Pancreas (tissue), 10 donors: ENCODE data around the gene BTBD9. TPM values are rescaled to one million over a fixed set of nuclear protein-coding genes. Genes with fewer than 3 reads are reported as not detected.

ENCODE experiments used
- ATAC-seq, 4 donors: fragments of 200-7000 bp; cut with Tn5 transposase; one replicate each; pipeline versions ENCODE4 v1.8.0 to v1.9.1; 2020; ENCODE audit warnings: mild to moderate bottlenecking in 4 of 4, moderate library complexity in 4 of 4
- DNase-seq, 6 donors: peaks; one replicate each; pipeline ENCODE4 v3.0.0-alpha.2; 2020
- FAIRE-seq: peaks from 2 replicates; lab custom pipeline; 2012; peaks lifted over from hg19 to GRCh38; lab: Jason Lieb, UNC
- H3K27ac ChIP-seq, 4 donors: fragments of 200-600 bp; sonication (generic); 1 replicate in 3 of 4; 2 replicates in 1 of 4; pipeline versions ENCODE4 v1.5.0 to v1.8.0; 2020
- H3K27me3 ChIP-seq, 4 donors: fragments of 200-600 bp; one replicate each; pipeline ENCODE4 v1.8.0; 2021
- H3K36me3 ChIP-seq, 3 donors: fragments of 200-600 bp; sonication (generic) in 1 of 3; one replicate each; pipeline versions ENCODE4 v1.5.0 to v1.8.0; 2020 to 2021
- H3K4me1 ChIP-seq, 3 donors: fragments of 200-600 bp; one replicate each; pipeline ENCODE4 v1.8.0; 2021
- H3K4me3 ChIP-seq, 4 donors: fragments of 200-600 bp; sonication (generic) in 2 of 4; one replicate each; pipeline versions ENCODE4 v1.5.0 to v1.8.0; 2020 to 2021
- H3K9me3 ChIP-seq, 4 donors: fragments of 200-600 bp; one replicate each; pipeline ENCODE4 v1.8.0; 2021
- WGBS, 2 donors: extraction: QIAGEN DNeasy Blood & Tissue Kit; methylation state at CpG; one replicate each; pipeline ENCODE4 v1.1.7; 2013; 5-methylcytosine and 5-hydroxymethylcytosine counted together
- intact Hi-C, 3 donors: fragments of 100-400 bp; cut with DNase I; formaldehyde crosslinking; loops; one replicate each; pipeline versions ENCODE4 v1.11.1 to v1.14.2; 2022
- polyA plus RNA-seq, 2 donors: library from polyadenylated mRNA; stranded (reverse); fragments of 200-250 nt; gene quantifications; one replicate each; pipeline ENCODE4 v1.2.3, GENCODE V29; 2013
- total RNA-seq, 6 donors: library from RNA; stranded (reverse); fragmentation: NEBNext Ultra II Directional in 4 of 6; extraction: Animal tissue kit (Norgen Biotek cat#: 25700) in 4 of 6; gene quantifications; one replicate each; pipeline versions ENCODE4 v1.2.1 to v1.2.4, GENCODE V29; 2021 to 2023
- TF ChIP-seq, protein P1 (sequence below), 4 donors: fragments of 200-600 bp; sonication (generic) in 3 of 4; IDR thresholded peaks; one replicate each; pipeline versions ENCODE4 v1.5.0 to v1.8.0; 2021; ENCODE audit warnings: antibody characterized with exemption in 4 of 4
- donor health status: healthy with polysubstance abuse.
- donor health status: DM: no; HTN: no; CAD: no; lungs with moderate emphysema.
- donor health status: DM: no; HTN: no; CAD: no.
- donor health status: control.
- donor health status: control.
- donor health status: Bipolar disorder and iron deficiency.
- donor health status: DM: yes; HTN: yes; CAD: no.
- donor health status: DM: no; HTN: no; CAD: no.
- donor health status: DM: no; HTN: no; CAD: no.
- donor health status: DM: yes; HTN: yes; CAD: no.

Gene BTBD9
- total and polyA plus RNA-seq, 8 donors: 2.2 to 11.0 (median 7.1) TPM

DNA sequence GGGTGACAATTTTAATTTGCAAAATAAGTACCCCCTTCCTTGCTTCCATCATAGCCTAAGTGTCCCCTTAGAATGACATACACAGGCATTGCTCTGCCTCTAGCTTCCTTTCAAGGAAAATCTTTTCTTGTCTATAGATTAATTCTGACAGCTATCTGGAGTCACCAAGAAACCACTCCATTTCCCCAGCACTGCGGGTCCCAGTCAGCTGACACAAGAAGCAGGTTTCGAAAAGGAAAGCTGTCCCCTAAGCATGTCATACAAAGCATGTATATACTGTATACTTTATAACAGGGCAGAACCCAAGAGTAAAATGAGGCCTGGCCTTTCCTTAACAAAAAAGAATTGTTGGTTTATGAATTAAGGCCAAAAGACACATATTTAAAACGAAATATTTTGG is 273.5 kb downstream of the BTBD9 start:
- DNase-seq: no peak
- ATAC-seq: no peak

DNA sequence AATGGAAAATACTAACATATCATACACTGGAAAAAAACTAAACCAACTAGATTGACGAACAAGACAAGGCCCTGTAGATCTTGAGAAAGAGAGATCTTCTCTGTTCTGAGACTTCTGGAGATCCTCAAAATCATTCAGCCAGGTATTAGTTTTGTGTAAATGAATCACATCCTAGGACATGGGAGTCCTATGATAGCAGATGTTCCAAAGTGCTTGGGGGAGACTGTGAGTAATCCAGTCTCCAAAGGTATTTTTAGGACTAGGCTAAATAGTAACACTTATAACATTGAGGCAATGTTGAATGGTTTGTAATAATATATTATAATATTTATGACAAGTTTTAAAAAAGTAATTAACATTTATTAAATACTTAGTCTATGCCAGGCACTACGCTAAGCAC is 275.0 kb downstream of the BTBD9 start:
- H3K27ac ChIP-seq: no peak overlapping the region
- no peak for ATAC-seq
- 95 to 100% methylated on average over 2 of the region's 2 CpGs for WGBS, 2 donors
- no peaks in the 10 kb centered on the region for H3K9me3 ChIP-seq
- TF ChIP-seq, protein P1, sequence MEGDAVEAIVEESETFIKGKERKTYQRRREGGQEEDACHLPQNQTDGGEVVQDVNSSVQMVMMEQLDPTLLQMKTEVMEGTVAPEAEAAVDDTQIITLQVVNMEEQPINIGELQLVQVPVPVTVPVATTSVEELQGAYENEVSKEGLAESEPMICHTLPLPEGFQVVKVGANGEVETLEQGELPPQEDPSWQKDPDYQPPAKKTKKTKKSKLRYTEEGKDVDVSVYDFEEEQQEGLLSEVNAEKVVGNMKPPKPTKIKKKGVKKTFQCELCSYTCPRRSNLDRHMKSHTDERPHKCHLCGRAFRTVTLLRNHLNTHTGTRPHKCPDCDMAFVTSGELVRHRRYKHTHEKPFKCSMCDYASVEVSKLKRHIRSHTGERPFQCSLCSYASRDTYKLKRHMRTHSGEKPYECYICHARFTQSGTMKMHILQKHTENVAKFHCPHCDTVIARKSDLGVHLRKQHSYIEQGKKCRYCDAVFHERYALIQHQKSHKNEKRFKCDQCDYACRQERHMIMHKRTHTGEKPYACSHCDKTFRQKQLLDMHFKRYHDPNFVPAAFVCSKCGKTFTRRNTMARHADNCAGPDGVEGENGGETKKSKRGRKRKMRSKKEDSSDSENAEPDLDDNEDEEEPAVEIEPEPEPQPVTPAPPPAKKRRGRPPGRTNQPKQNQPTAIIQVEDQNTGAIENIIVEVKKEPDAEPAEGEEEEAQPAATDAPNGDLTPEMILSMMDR (IDR thresholded peaks at IDR 0.05): no peak
- no peak for DNase-seq
- H3K27me3 ChIP-seq: no peaks in the 10 kb centered on the region
- no peak overlapping the region for H3K4me3 ChIP-seq
- FAIRE-seq: no peak
- intact Hi-C loops: no loop called here
- no peaks in the 10 kb centered on the region for H3K4me1 ChIP-seq
- no peaks in the 10 kb centered on the region for H3K36me3 ChIP-seq

More for the DNA sequence above, 273.5 kb downstream of the BTBD9 start:
- Histone ChIP-seq H3K36me3 (no peaks in the 10 kb centered on the region), H3K9me3 (no peaks in the 10 kb centered on the region), H3K4me3 (no peak overlapping the region), H3K27me3 (no peaks in the 10 kb centered on the region), H3K4me1 (no peaks in the 10 kb centered on the region), H3K27ac (no peak overlapping the region)
- intact Hi-C loops: no loop called here
- FAIRE-seq: no peak
- 83 to 92% methylated on average over 3 of the region's 3 CpGs for WGBS, 2 donors
- TF ChIP-seq, protein P1 (IDR thresholded peaks at IDR 0.05): no peak

DNA sequence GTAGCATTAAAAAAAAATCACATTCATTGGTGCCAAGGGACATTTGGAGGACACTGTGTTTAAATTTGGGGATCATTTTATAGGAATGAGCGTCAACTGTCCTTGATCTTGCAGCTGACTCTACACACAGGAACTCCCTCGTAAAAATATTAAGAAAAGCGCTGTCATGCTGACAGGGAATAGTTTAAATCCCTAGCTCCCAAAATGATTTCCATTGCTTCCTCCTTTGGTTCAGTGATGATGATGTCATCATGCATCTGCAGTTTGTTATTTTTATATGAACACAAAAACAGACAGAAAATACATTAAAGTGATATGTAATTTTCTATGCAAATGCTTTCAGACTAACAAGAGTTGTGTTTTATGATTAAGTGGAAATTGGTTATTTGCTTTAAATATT is 275.6 kb downstream of the BTBD9 start:
- WGBS, 2 donors: 81 to 92% methylated on average over 3 of the region's 3 CpGs
- H3K27me3 ChIP-seq: no peaks in the 10 kb centered on the region
- H3K4me1 ChIP-seq: no peaks in the 10 kb centered on the region
- H3K36me3 ChIP-seq: no peaks in the 10 kb centered on the region
- DNase-seq: no peak
- H3K4me3 ChIP-seq: no peak overlapping the region
- intact Hi-C loops: no loop called here
- ATAC-seq: no peak
- TF ChIP-seq, protein P1 (IDR thresholded peaks at IDR 0.05): no peak
- FAIRE-seq: no peak
- no peaks in the 10 kb centered on the region for H3K9me3 ChIP-seq
- no peak overlapping the region for H3K27ac ChIP-seq

DNA sequence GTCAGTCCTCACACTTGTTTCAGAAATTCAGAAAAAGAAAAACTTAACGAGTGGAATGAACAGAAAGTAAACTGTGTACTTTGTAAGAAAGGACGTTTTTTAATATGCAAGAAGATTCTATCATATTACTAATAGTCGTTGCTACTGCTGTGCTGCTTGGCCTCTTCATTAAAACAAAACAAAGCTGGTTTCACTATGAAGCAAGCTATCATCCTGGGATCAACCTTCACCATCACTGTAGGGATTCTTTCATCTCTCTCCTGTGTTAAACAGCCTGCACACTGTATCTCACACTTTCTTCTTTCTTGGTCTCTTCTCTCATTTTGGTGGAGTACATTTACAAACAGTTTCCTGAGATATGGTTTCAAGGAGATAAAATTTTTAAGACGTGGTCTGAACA is 284.2 kb downstream of the BTBD9 start:
- Histone ChIP-seq H3K36me3 (no peaks in the 10 kb centered on the region), H3K4me3 (no peak overlapping the region), H3K9me3 (no peaks in the 10 kb centered on the region), H3K27me3 (no peaks in the 10 kb centered on the region), H3K27ac (no peak overlapping the region), H3K4me1 (no peaks in the 10 kb centered on the region)
- intact Hi-C loops: no loop called here
- WGBS, 2 donors: 61 to 75% methylated on average over 4 of the region's 4 CpGs
- FAIRE-seq (no peak), ATAC-seq (no peak), DNase-seq (no peak)
- TF ChIP-seq, protein P1 (IDR thresholded peaks at IDR 0.05): no peak

DNA sequence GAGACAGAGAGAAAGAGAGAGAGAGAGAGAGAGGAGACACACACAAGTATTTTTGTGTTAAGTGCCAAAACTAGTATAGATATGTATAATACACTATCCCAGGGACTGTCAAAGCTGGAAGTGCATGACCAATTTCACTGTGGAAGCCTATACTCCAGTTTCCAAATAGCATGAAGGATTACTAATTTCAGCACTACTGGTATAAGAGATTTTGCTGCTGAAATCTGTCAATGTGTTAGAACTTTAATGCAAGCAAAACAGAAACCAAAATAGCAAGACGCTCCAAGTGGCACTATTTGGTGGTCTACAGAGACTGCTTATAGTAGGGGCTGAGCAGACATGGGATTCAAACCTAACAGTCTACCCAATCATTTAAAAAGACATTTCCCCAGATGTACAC is 284.8 kb downstream of the BTBD9 start:
- ATAC-seq (no peak), DNase-seq (no peak), FAIRE-seq (no peak)
- Histone ChIP-seq H3K4me3 (no peak overlapping the region), H3K9me3 (no peaks in the 10 kb centered on the region), H3K27ac (no peak overlapping the region), H3K4me1 (no peaks in the 10 kb centered on the region), H3K27me3 (no peaks in the 10 kb centered on the region), H3K36me3 (no peaks in the 10 kb centered on the region)
- intact Hi-C loops: no loop called here
- TF ChIP-seq, protein P1 (IDR thresholded peaks at IDR 0.05): no peak
- WGBS, 2 donors: 86 to 96% methylated on average over 1 of the region's 1 CpG
